GM12891 (cell line): ENCODE measurements around the gene TMBIM1.

ENCODE experiments used
- DNase-seq: peaks from one replicate; pipeline ENCODE4 v3.0.0; 2011; ENCODE audit warnings: low spot score; ENCODE audit not compliant: insufficient read length
- FAIRE-seq: peaks from 2 replicates; lab custom pipeline; 2011; peaks lifted over from hg19 to GRCh38; lab: Jason Lieb, UNC
- PAX5 ChIP-seq: IDR thresholded peaks from 2 replicates; pipeline ENCODE4 v1.6.1; 2011; ENCODE audit warnings: low read length, moderate library complexity, mild to moderate bottlenecking; ENCODE audit not compliant: insufficient read depth, severe bottlenecking
- POLR2A ChIP-seq: IDR thresholded peaks from 2 replicates; pipeline ENCODE4 v1.6.1; 2011; ENCODE audit warnings: low read depth, low read length, control low read depth
- POLR2AphosphoS5 ChIP-seq: IDR thresholded peaks from 2 replicates; pipeline ENCODE4 v1.6.1; 2011; ENCODE audit warnings: low read depth, low read length, control low read depth
- POU2F2 ChIP-seq: IDR thresholded peaks from 2 replicates; pipeline ENCODE4 v1.6.1; 2011; ENCODE audit warnings: low read depth, mild to moderate bottlenecking, control low read depth, low read length, moderate library complexity
- SPI1 ChIP-seq: IDR thresholded peaks from 2 replicates; pipeline ENCODE4 v1.6.1; 2011; ENCODE audit warnings: low read depth, low read length, control low read depth
- TAF1 ChIP-seq: IDR thresholded peaks from 2 replicates; pipeline ENCODE4 v1.6.1; 2011; ENCODE audit warnings: low read depth, low read length, control low read depth

TMBIM1 gene

DNA sequence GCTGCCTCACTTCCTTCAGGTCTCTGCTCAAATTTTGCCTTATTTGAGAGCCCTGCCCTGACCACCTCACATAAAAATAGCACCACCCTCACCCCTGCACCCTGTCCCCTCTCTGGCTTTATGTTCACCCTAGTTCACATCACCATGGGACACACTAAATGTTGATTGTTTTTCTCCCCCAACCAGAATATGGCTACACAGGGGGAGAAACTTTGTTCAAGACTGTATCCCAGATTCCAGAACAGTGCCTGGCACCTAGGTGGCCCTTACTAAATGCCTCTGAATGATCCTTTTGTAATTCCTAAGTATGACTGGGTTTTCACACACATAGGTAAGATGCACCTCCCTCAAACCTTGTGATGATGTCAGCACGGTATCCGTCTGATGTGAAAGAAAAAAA, 36.0 kb upstream of the TMBIM1 start:
- FAIRE-seq, result no peak
- TF ChIP-seq POLR2AphosphoS5, result no peak
- no peak for TF ChIP-seq PAX5
- no peak for TF ChIP-seq POLR2A
- TF ChIP-seq POU2F2, result no peak
- TF ChIP-seq TAF1, result no peak
- TF ChIP-seq SPI1, result no peak
- DNase-seq, result no peak

GRCh38 chr2:218327451-218328210, 35.3 kb upstream of the TMBIM1 start:
- DNase-seq, result no peak
- no peak for FAIRE-seq
- TF ChIP-seq TAF1 (no peak), SPI1 (no peak), POLR2AphosphoS5 (no peak), POU2F2 (no peak), PAX5 (no peak), POLR2A (no peak)

GRCh38 chr2:218326315-218326714, 34.0 kb upstream of the TMBIM1 start:
- FAIRE-seq (no peak), DNase-seq (no peak)
- TF ChIP-seq POLR2AphosphoS5 (no peak), PAX5 (no peak), SPI1 (no peak), TAF1 (no peak), POLR2A (no peak), POU2F2 (no peak)

DNA sequence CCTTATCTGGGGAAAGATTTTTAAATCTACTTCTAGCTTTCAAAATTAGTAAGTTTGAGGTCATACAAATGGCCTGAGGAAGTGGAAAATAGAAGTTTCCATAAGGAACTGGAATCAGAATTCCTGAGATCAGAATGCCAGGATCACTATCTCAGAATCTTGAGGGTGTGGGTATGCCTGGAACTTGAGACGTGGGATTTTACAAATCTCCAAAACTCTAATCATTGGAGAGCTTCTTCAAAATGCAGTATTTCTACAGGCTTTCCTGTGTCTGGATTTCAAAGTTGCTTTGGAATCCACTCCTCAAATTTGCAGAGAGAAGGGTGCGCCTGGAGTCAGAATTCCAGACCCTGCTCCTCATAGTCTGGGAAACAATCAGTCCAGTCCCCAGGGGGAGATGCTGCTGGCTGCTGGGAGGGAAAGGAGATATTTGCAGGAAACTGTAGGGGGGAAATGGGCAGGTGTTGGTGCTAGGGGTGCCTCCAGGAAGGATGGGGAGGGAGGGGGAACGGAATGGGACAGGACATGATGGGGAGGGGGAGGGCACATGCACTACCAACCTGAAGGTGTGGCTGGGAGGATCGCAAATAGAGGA, 33.4 kb upstream of the TMBIM1 start:
- FAIRE-seq (no peak), DNase-seq (no peak)
- no peak for TF ChIP-seq PAX5
- no peak for TF ChIP-seq SPI1
- TF ChIP-seq POU2F2, result no peak
- no peak for TF ChIP-seq TAF1
- no peak for TF ChIP-seq POLR2A
- no peak for TF ChIP-seq POLR2AphosphoS5

GRCh38 chr2:218323526-218324472, 31.5 kb upstream of the TMBIM1 start:
- TF ChIP-seq POU2F2, result no peak
- no peak for TF ChIP-seq PAX5
- no peak for TF ChIP-seq POLR2AphosphoS5
- TF ChIP-seq POLR2A, result no peak
- TF ChIP-seq TAF1, result no peak
- no peak for TF ChIP-seq SPI1
- DNase-seq, result no peak
- peak; percentile 28 for FAIRE-seq

DNA sequence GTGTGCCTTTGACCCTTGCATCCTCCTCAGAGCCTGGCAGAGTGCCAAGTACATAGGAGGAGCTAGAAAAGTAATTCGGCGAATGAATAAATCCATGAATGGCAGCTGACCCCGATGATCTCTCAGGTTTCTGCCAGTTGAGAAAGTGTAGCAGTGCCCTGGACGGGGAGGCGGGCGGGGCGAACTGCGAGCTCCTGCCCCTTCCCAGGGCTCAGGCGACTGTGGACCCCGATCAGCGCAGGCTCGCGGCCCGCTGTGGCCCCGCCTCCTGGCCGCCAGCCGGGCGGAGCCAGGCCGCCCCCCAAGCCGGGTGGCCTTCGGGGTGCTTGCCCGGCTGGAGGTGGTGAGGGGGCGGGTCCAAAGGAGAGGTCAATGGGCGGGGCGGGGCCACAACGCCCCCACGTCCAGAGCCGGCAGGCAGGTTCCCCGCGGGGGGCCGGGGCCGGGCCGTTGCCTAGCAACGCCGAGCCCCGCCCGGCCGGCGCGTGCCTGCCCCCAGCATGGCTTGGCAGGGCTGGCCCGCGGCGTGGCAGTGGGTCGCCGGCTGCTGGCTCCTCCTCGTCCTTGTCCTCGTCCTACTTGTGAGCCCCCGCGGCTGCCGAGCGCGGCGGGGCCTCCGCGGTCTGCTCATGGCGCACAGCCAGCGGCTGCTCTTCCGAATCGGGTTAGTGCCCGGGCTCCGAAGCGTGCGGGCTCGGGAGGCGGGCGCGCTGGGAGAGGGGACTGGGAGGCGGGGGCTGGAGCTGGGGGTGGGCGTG, 30.6 kb upstream of the TMBIM1 start:
- TF ChIP-seq POLR2A, result no peak
- TF ChIP-seq POLR2AphosphoS5, result no peak
- no peak for TF ChIP-seq SPI1
- no peak for TF ChIP-seq TAF1
- TF ChIP-seq POU2F2, result no peak
- no peak for TF ChIP-seq PAX5
- DNase-seq, result peak; percentile 84
- peak; percentile 71 for FAIRE-seq

DNA sequence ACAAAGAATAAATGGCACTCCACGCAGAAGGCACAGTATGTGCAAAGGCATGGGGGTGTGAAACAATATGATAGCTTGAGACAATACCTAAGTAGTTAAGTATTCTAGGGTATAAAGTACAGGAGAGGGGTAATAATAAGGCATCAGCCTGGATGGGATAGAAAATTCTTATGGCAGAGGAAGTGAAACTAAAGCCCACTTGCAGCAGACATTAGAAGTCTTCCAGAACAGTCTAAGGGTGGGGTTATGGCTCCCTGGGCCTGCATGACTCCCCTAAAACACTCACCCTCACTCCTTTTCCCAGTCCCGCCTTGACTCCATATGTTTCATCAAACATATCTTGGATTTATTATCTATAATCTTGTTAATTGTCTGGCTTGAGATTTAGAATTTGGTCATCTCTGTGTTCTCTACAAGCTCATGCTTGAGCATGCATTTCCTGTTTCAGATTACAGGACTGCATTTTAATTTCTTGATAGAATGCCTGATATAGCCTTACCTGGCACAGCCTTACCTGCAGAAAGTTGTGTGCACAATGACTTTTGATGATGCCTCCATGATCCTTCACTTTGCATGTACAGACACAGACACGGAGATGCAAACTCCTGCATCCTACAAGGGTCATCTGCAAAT, 28.5 kb upstream of the TMBIM1 start:
- TF ChIP-seq POLR2AphosphoS5, result no peak
- TF ChIP-seq SPI1, result peak; percentile 93
- FAIRE-seq (no peak), DNase-seq (no peak)

GRCh38 chr2:218319813-218320365, 27.6 kb upstream of the TMBIM1 start:
- FAIRE-seq (no peak), DNase-seq (no peak)
- no peak for TF ChIP-seq PAX5
- TF ChIP-seq POLR2A, result no peak
- 0 out of 2 replicates have a peak, but pooled peaks have one; percentile 4 for TF ChIP-seq SPI1
- TF ChIP-seq TAF1, result no peak
